ENCODE measurements around the gene MBTPS1. TPM values are rescaled to one million over a fixed set of nuclear protein-coding genes. Genes with fewer than 3 reads are reported as not detected.

MBTPS1 gene
- total RNA-seq, 5 donors from 2014 or later (not counting 1 experiment from before 2014, with no cell fraction given): 122 to 142 (median 131) TPM

DNA sequence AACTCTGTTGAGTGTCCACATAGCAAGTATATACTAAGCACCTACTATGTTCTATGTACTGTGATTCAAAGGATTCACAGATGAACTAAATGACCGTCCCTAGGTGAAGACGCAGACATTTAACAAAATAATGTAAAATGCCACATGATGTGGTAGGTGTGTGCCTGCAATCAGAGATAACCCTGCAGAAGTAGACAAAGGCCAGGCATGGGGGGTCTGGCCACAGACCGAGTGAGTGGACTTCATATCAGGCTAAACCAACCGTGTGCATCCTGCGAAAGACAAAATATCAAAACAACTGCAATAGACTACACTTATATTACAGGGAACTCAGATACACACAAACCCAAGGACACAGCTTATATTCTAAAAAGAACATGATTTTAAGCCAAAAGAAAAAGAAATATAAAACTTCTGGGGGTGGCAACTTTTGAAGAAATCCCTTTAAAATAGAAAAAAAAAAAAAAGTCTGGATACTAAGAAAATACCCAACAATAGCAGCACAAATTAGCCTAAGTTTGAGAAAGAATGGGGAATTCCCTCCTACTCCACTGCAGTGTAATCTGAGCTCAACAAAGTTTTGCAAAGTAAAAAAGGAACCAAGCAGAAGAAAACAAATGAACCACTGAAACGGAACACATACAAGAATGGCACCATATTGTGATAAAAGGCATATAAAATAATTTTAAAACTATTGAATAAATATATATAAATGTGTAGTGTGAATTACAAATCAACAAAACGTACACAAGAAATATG is 16.0 kb upstream of the MBTPS1 start:
- DNase-seq: no peak
- 100% methylated on average over 1 of the region's 7 CpGs for WGBS (ENCODE audit: insufficient coverage)
- H3K4me3 ChIP-seq (ENCODE audit: control insufficient read depth in 1 of 2, extremely low read depth in 1 of 2, low read length in 1 of 2): no peak overlapping the region
- H3K4me1 ChIP-seq (ENCODE audit: control insufficient read depth in 1 of 2, extremely low read depth in 1 of 2, insufficient read depth in 2 of 2, low read length in 2 of 2): no peaks in the 10 kb centered on the region
- no peaks in the 10 kb centered on the region for H3K27me3 Mint-ChIP-seq
- H3K27me3 ChIP-seq (replicated peaks in 1 of 2; ENCODE audit: control insufficient read depth in 2 of 2, extremely low read depth in 1 of 2, insufficient read depth in 2 of 2, low read length in 1 of 2): no peaks in the 10 kb centered on the region
- no peak overlapping the region for H3K27ac ChIP-seq (ENCODE audit: low read length)
- H3K9me3 Mint-ChIP-seq: no peaks in the 10 kb centered on the region
- ChIA-PET CTCF (no interaction called here), POLR2A (no interaction called here)
- H3K27ac Mint-ChIP-seq: no peak overlapping the region
- H3K36me3 ChIP-seq (ENCODE audit: control insufficient read depth in 2 of 2, extremely low read depth in 1 of 2, insufficient read depth in 1 of 2, low read length in 1 of 2): peaks cover 9 to 11% of the 10 kb centered on the region in 2 donors
- H3K9me3 ChIP-seq: no peaks in the 10 kb centered on the region
- no peak for ATAC-seq (replicated peaks in 1 of 4)
- peaks cover 6 to 13% (median 10%) of the 10 kb centered on the region in 3 donors for H3K4me1 Mint-ChIP-seq
- peaks cover 22% of the 10 kb centered on the region for H3K36me3 Mint-ChIP-seq
- H3K4me3 Mint-ChIP-seq: no peak overlapping the region

DNA sequence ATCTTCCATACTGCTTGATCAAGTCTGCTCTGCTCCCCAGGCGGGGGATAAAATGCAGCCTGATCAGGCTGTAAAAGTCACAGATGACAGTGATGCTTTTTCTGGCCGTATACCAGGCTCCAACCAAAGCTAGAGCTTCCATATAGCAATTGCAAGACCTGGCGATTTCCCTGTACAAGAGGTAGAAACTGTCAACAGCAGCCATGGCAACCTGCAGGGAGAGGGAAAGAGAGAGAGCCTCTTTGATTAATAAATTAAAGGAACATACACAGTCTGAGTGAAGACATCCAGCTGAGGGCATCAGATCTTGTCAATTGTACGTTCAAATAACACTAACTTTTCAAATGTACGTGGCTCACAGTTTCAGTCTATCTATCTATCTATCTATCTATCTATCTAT is 14.4 kb upstream of the MBTPS1 start:
- no peaks in the 10 kb centered on the region for H3K4me1 ChIP-seq (ENCODE audit: control insufficient read depth in 1 of 2, extremely low read depth in 1 of 2, insufficient read depth in 2 of 2, low read length in 2 of 2)
- H3K4me3 Mint-ChIP-seq: no peak overlapping the region
- H3K4me3 ChIP-seq (ENCODE audit: control insufficient read depth in 1 of 2, extremely low read depth in 1 of 2, low read length in 1 of 2): no peak overlapping the region
- no peak overlapping the region for H3K27ac ChIP-seq (ENCODE audit: low read length)
- ChIA-PET POLR2A (no interaction called here), CTCF (interaction anchor here in 1 of 2 donors (0.8 kb wide), 1 partner anchor 56 kb away, joined by 3 read pairs; no protein-coding TSS in a partner anchor)
- no peak for DNase-seq
- H3K27ac Mint-ChIP-seq: no peak overlapping the region
- H3K27me3 Mint-ChIP-seq: no peaks in the 10 kb centered on the region
- peaks cover 9 to 11% of the 10 kb centered on the region in 2 donors for H3K36me3 ChIP-seq (ENCODE audit: control insufficient read depth in 2 of 2, extremely low read depth in 1 of 2, insufficient read depth in 1 of 2, low read length in 1 of 2)
- H3K36me3 Mint-ChIP-seq: peaks cover 28% of the 10 kb centered on the region
- no peaks in the 10 kb centered on the region for H3K9me3 ChIP-seq
- no peaks in the 10 kb centered on the region for H3K9me3 Mint-ChIP-seq
- 94% methylated on average over 3 of the region's 5 CpGs for WGBS (ENCODE audit: insufficient coverage)
- no peaks in the 10 kb centered on the region for H3K27me3 ChIP-seq (replicated peaks in 1 of 2; ENCODE audit: control insufficient read depth in 2 of 2, extremely low read depth in 1 of 2, insufficient read depth in 2 of 2, low read length in 1 of 2)
- H3K4me1 Mint-ChIP-seq: peaks cover 0 to 8% (median 2%) of the 10 kb centered on the region in 3 donors
- ATAC-seq (replicated peaks in 1 of 4): no peak

GRCh38 chr16:84124257-84125073 is 7.7 kb upstream of the MBTPS1 start:
- ATAC-seq (replicated peaks in 1 of 4): no peak
- Mint-ChIP-seq H3K4me3 (no peak overlapping the region), H3K27me3 (no peaks in the 10 kb centered on the region), H3K27ac (no peak overlapping the region), H3K36me3 (peaks cover 29% of the 10 kb centered on the region), H3K9me3 (no peaks in the 10 kb centered on the region), H3K4me1 (no peaks in the 10 kb centered on the region)
- Histone ChIP-seq H3K9me3 (no peaks in the 10 kb centered on the region), H3K27me3 (replicated peaks in 1 of 2; ENCODE audit: control insufficient read depth in 2 of 2, extremely low read depth in 1 of 2, insufficient read depth in 2 of 2, low read length in 1 of 2) (no peaks in the 10 kb centered on the region), H3K4me1 (ENCODE audit: control insufficient read depth in 1 of 2, extremely low read depth in 1 of 2, insufficient read depth in 2 of 2, low read length in 2 of 2) (no peaks in the 10 kb centered on the region), H3K27ac (ENCODE audit: low read length) (no peak overlapping the region), H3K36me3 (ENCODE audit: control insufficient read depth in 2 of 2, extremely low read depth in 1 of 2, insufficient read depth in 1 of 2, low read length in 1 of 2) (peaks cover under 1 to 10% of the 10 kb centered on the region in 2 donors), H3K4me3 (ENCODE audit: control insufficient read depth in 1 of 2, extremely low read depth in 1 of 2, low read length in 1 of 2) (no peak overlapping the region)
- POLR2A ChIA-PET: no interaction called here
- CTCF ChIA-PET: no interaction called here
- DNase-seq: no peak
- 90% methylated on average over 2 of the region's 7 CpGs for WGBS (ENCODE audit: insufficient coverage)

DNA sequence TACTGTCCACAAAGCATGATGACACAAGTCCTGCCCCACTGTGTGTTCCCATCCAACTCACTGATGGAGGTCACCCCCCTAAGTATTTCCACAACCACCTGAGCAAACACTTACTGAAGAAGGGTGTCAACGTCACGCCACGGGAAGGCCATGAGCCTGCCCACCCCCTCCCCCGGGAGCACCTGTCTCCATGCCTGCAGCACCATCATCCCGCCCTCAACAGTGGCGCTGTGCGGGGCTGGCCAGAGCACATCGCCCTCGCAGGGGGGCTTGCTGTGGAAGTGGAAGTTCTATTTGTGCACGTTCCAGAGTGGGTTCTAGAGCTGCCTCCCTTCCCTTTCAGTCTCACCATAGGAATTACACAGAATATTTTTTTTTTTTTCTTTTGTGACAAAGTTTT is 4.3 kb upstream of the MBTPS1 start:
- Histone ChIP-seq H3K9me3 (no peaks in the 10 kb centered on the region), H3K4me1 (ENCODE audit: control insufficient read depth in 1 of 2, extremely low read depth in 1 of 2, insufficient read depth in 2 of 2, low read length in 2 of 2) (peaks cover under 1 to 11% of the 10 kb centered on the region in 2 experiments), H3K27ac (ENCODE audit: low read length) (no peak overlapping the region), H3K4me3 (ENCODE audit: control insufficient read depth in 1 of 2, extremely low read depth in 1 of 2, low read length in 1 of 2) (no peak overlapping the region), H3K27me3 (replicated peaks in 1 of 2; ENCODE audit: control insufficient read depth in 2 of 2, extremely low read depth in 1 of 2, insufficient read depth in 2 of 2, low read length in 1 of 2) (no peaks in the 10 kb centered on the region), H3K36me3 (ENCODE audit: control insufficient read depth in 2 of 2, extremely low read depth in 1 of 2, insufficient read depth in 1 of 2, low read length in 1 of 2) (peaks cover 0 to 8% of the 10 kb centered on the region in 2 donors)
- no peak for DNase-seq
- Mint-ChIP-seq H3K9me3 (no peaks in the 10 kb centered on the region), H3K4me1 (peaks cover 9 to 13% (median 12%) of the 10 kb centered on the region in 3 donors), H3K27ac (no peak overlapping the region), H3K27me3 (no peaks in the 10 kb centered on the region), H3K36me3 (peaks cover 16% of the 10 kb centered on the region), H3K4me3 (no peak overlapping the region)
- WGBS (ENCODE audit: insufficient coverage): no CpG with 5 or more reads among the region's 10 CpGs
- ChIA-PET CTCF (no interaction called here), POLR2A (no interaction called here)
- ATAC-seq (replicated peaks in 1 of 4): no peak

DNA sequence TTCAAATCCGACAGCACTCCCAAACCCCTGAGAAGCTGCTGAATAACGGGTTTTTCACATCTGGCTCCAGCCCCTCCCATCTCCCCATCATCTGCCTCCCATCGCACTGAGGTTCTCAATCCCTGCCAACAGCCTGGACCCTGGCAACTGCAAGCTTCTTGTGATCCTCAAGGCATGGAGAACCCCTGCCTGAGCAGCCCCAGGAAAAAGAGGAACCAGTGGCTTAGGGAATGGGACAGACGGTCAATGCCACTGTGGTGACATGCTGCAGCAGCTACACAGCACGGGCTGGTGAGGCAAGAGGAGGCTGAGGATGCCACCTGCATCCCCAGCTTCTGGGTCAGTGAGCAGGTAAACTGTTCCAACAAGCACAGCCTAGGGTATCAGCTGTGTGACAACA is 3.3 kb upstream of the MBTPS1 start:
- DNase-seq (no peak), ATAC-seq (replicated peaks in 1 of 4) (no peak)
- no peaks in the 10 kb centered on the region for H3K27me3 Mint-ChIP-seq
- Histone ChIP-seq H3K4me1 (ENCODE audit: control insufficient read depth in 1 of 2, extremely low read depth in 1 of 2, insufficient read depth in 2 of 2, low read length in 2 of 2) (peaks cover 10 to 19% of the 10 kb centered on the region in 2 experiments), H3K36me3 (ENCODE audit: control insufficient read depth in 2 of 2, extremely low read depth in 1 of 2, insufficient read depth in 1 of 2, low read length in 1 of 2) (peaks cover 0 to 8% of the 10 kb centered on the region in 2 donors), H3K9me3 (no peaks in the 10 kb centered on the region), H3K27ac (ENCODE audit: low read length) (no peak overlapping the region), H3K27me3 (replicated peaks in 1 of 2; ENCODE audit: control insufficient read depth in 2 of 2, extremely low read depth in 1 of 2, insufficient read depth in 2 of 2, low read length in 1 of 2) (no peaks in the 10 kb centered on the region), H3K4me3 (ENCODE audit: control insufficient read depth in 1 of 2, extremely low read depth in 1 of 2, low read length in 1 of 2) (no peak overlapping the region)
- POLR2A ChIA-PET: interaction anchor here in 1 of 2 donors (0.7 kb wide), 1 partner anchor 24 kb away, joined by 3 read pairs; no protein-coding TSS in a partner anchor
- CTCF ChIA-PET: interaction anchor here in 1 of 2 donors (0.5 to 1.2 kb wide), 2 partner anchors 24 to 67 kb away, joined by 4 to 5 read pairs; partner anchors contain the start of gene TAF1C
- no peaks in the 10 kb centered on the region for H3K9me3 Mint-ChIP-seq
- peaks cover 18 to 23% (median 19%) of the 10 kb centered on the region in 3 donors for H3K4me1 Mint-ChIP-seq
- no peak overlapping the region for H3K27ac Mint-ChIP-seq
- H3K4me3 Mint-ChIP-seq: no peak overlapping the region
- H3K36me3 Mint-ChIP-seq: peaks cover 8% of the 10 kb centered on the region
- 82% methylated on average over 5 of the region's 5 CpGs for WGBS (ENCODE audit: insufficient coverage)

DNA sequence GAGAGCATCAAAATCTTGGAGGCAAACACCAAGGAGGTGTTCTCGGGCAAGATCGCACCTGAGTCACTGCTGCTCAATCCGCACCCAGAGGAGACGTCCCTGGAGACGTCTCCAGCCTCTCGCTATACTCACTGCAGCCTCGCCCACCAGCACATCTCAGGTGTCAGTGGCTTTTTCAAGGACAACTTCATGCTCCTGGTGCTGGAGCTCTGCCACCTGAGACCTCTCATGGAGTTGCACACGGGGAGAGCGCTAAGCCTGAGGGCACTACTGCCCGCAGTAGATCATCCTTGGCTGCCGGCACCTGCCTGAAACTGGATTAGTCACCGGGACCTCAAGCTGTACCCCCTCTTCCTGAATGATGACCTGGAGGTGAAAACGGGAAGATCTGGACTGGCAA is 2.6 kb upstream of the MBTPS1 start:
- H3K4me1 Mint-ChIP-seq: peaks cover 22 to 27% (median 24%) of the 10 kb centered on the region in 3 donors
- ChIA-PET CTCF (interaction anchor here in 1 of 2 donors (1.2 kb wide), 1 partner anchor 68 kb away, joined by 5 read pairs; the partner anchor contains the start of gene TAF1C), POLR2A (interaction anchor here (0.6 to 0.7 kb wide), 3 partner anchors 25 to 604 kb away, joined by 3 to 4 read pairs (median 3); no protein-coding TSS in a partner anchor)
- no peaks in the 10 kb centered on the region for H3K9me3 ChIP-seq
- no peak overlapping the region for H3K4me3 Mint-ChIP-seq
- no peak overlapping the region for H3K27ac ChIP-seq (ENCODE audit: low read length)
- ATAC-seq (replicated peaks in 1 of 4) (no peak), DNase-seq (no peak)
- H3K9me3 Mint-ChIP-seq: no peaks in the 10 kb centered on the region
- H3K27ac Mint-ChIP-seq: no peak overlapping the region
- peaks cover 10 to 26% of the 10 kb centered on the region in 2 experiments for H3K4me1 ChIP-seq (ENCODE audit: control insufficient read depth in 1 of 2, extremely low read depth in 1 of 2, insufficient read depth in 2 of 2, low read length in 2 of 2)
- no peak overlapping the region for H3K4me3 ChIP-seq (ENCODE audit: control insufficient read depth in 1 of 2, extremely low read depth in 1 of 2, low read length in 1 of 2)
- no peaks in the 10 kb centered on the region for H3K27me3 Mint-ChIP-seq
- H3K36me3 ChIP-seq (ENCODE audit: control insufficient read depth in 2 of 2, extremely low read depth in 1 of 2, insufficient read depth in 1 of 2, low read length in 1 of 2): peaks cover 0 to 6% of the 10 kb centered on the region in 2 donors
- 92% methylated on average over 13 of the region's 13 CpGs for WGBS (ENCODE audit: insufficient coverage)
- H3K36me3 Mint-ChIP-seq: peaks cover 8% of the 10 kb centered on the region
- H3K27me3 ChIP-seq (replicated peaks in 1 of 2; ENCODE audit: control insufficient read depth in 2 of 2, extremely low read depth in 1 of 2, insufficient read depth in 2 of 2, low read length in 1 of 2): no peaks in the 10 kb centered on the region

Data from T-cell (primary cell).